SU-DHL-6 (cell line): ENCODE data around the gene NEGR1.

Experiments used
- H2AFZ ChIP-seq: fragments of 200-600 bp; sonication (generic); 2 replicates; pipeline ENCODE4 v1.6.1; 2014; ENCODE audit warnings: low read depth, mild to moderate bottlenecking, moderate library complexity, mixed read lengths, antibody characterized with exemption, low read length; ENCODE audit not compliant: severe bottlenecking
- H3F3A ChIP-seq: fragments of 200-600 bp; shearing (Covaris generic); 2 replicates; pipeline ENCODE4 v1.6.0; 2016; ENCODE audit warnings: antibody characterized with exemption, mild to moderate bottlenecking; ENCODE audit not compliant: insufficient read depth
- H3K27ac ChIP-seq: fragments of 200-600 bp; sonication (generic); 2 replicates; pipeline ENCODE4 v1.5.1; 2016; ENCODE audit warnings: low read depth, mild to moderate bottlenecking, low read length, moderate library complexity, mixed read lengths
- H3K27me3 ChIP-seq: fragments of 200-600 bp; sonication (generic), shearing (Covaris generic); 2 replicates; pipeline ENCODE4 v1.6.0; 2014; ENCODE audit warnings: mild to moderate bottlenecking, low read length
- H3K36me3 ChIP-seq: fragments of 200-600 bp; sonication (generic); 2 replicates; pipeline ENCODE4 v1.6.1; 2014; ENCODE audit warnings: mild to moderate bottlenecking, low read length, mixed read lengths
- H3K4me2 ChIP-seq: fragments of 300-600, 200-600 bp; shearing (Covaris generic), sonication (generic); 2 replicates; pipeline ENCODE4 v1.6.0; 2014; ENCODE audit warnings: low read length, low read depth, mild to moderate bottlenecking; ENCODE audit not compliant: poor library complexity, severe bottlenecking
- H3K4me3 ChIP-seq: fragments of 200-600 bp; sonication (generic); 2 replicates; pipeline ENCODE4 v1.5.1; 2014; ENCODE audit warnings: antibody characterized with exemption, low read length, mild to moderate bottlenecking, mixed read lengths; ENCODE audit not compliant: insufficient read depth, poor library complexity, severe bottlenecking
- H3K79me2 ChIP-seq: fragments of 200-600 bp; sonication (generic); 2 replicates; pipeline ENCODE4 v1.6.1; 2014; ENCODE audit warnings: mild to moderate bottlenecking, low read length, moderate library complexity; ENCODE audit not compliant: insufficient read depth
- H3K9ac ChIP-seq: fragments of 200-600 bp; sonication (generic); 2 replicates; pipeline ENCODE4 v1.7.0; 2014; ENCODE audit warnings: mild to moderate bottlenecking, low read length
- H3K9me2 ChIP-seq: fragments of 200-600 bp; sonication (generic); replicated peaks from 2 replicates; pipeline ENCODE4 v1.6.1; 2014; ENCODE audit warnings: low read length; ENCODE audit not compliant: insufficient read depth
- H3K9me3 ChIP-seq: fragments of 200-600 bp; sonication (generic); 2 replicates; pipeline ENCODE4 v1.6.1; 2014; ENCODE audit warnings: low read length, mixed read lengths; ENCODE audit not compliant: insufficient read depth
- H4K20me1 ChIP-seq: fragments of 200-600 bp; sonication (generic); 2 replicates; pipeline ENCODE4 v1.6.1; 2014; ENCODE audit warnings: low read depth, mild to moderate bottlenecking, antibody characterized with exemption, low read length, moderate library complexity, mixed read lengths
- CTCF ChIP-seq: fragments of 200-600 bp; sonication (generic); IDR thresholded peaks from one replicate; pipeline ENCODE4 v1.5.1; 2017; ENCODE audit warnings: antibody characterized with exemption, mild to moderate bottlenecking, low read length, moderate library complexity; ENCODE audit not compliant: insufficient read depth, poor library complexity, severe bottlenecking
- EZH2phosphoT487 ChIP-seq: fragments of 200-600 bp; sonication (generic), shearing (Covaris generic); conservative IDR thresholded peaks from 2 replicates; pipeline ENCODE4 v1.6.1; 2018; ENCODE audit warnings: mild to moderate bottlenecking, antibody characterized with exemption, low read length, moderate library complexity, mixed read lengths

Gene NEGR1

DNA sequence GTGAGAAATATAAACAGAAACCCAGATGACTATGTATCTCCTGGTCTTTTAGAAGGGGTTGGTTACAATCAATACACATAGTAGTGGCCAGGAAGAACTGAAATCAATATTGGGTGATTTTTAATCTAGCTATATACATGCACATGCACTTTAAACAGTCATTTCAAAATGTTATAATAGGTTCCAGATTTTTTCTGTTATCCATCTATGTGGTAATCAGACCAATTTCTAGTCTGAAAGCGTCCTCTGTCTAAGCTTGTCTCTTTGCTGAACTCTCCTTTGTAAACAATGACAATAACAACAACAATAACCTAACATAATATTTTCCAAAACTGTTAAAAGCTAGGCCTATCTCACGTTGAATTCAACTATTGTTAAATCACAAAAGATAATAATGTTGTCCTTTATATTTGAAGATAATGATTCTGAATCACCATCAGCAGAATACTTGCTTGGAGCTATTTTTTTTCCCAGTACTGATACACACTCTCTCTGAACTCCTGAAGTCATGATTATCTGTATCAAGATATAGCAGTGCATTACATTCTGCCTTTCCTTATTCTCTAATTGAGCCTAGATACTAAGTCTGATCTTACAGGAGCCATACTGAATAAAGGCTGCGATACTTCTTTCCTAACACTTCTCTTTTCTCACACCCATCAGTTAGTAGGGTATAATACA is 704.7 kb downstream of the NEGR1 start:
- no peak overlapping the region for H3K9ac ChIP-seq
- H3F3A ChIP-seq = no peaks in the 10 kb centered on the region
- no peak overlapping the region for H3K4me2 ChIP-seq
- no peaks in the 10 kb centered on the region for H3K9me3 ChIP-seq
- H3K36me3 ChIP-seq = no peaks in the 10 kb centered on the region
- H3K79me2 ChIP-seq = no peaks in the 10 kb centered on the region
- no peaks in the 10 kb centered on the region for H3K27me3 ChIP-seq
- H2AFZ ChIP-seq = no peak overlapping the region
- H3K4me3 ChIP-seq = no peak overlapping the region
- TF ChIP-seq EZH2phosphoT487 (no peak), CTCF (no peak)
- H3K9me2 ChIP-seq = no peaks in the 10 kb centered on the region
- no peak overlapping the region for H3K27ac ChIP-seq
- no peaks in the 10 kb centered on the region for H4K20me1 ChIP-seq

- no peak overlapping the region for H2AFZ ChIP-seq
- H3F3A ChIP-seq = no peaks in the 10 kb centered on the region
- no peak overlapping the region for H3K27ac ChIP-seq
- H3K4me3 ChIP-seq = no peak overlapping the region
- H3K9me2 ChIP-seq = no peaks in the 10 kb centered on the region
- H4K20me1 ChIP-seq = no peaks in the 10 kb centered on the region
- no peak overlapping the region for H3K9ac ChIP-seq
- H3K4me2 ChIP-seq = no peak overlapping the region
- no peaks in the 10 kb centered on the region for H3K27me3 ChIP-seq
- no peaks in the 10 kb centered on the region for H3K79me2 ChIP-seq
- TF ChIP-seq EZH2phosphoT487 = no peak
- no peak for TF ChIP-seq CTCF
- no peaks in the 10 kb centered on the region for H3K36me3 ChIP-seq
- H3K9me3 ChIP-seq = no peaks in the 10 kb centered on the region
These were observed 710.3 kb downstream of the NEGR1 start for GRCh38 chr1:71572038-71572437.

GRCh38 chr1:71566413-71566812 is 715.9 kb downstream of the NEGR1 start:
- TF ChIP-seq EZH2phosphoT487 (no peak), CTCF (no peak)
- Histone ChIP-seq H3K9me3 (no peaks in the 10 kb centered on the region), H3K9me2 (no peaks in the 10 kb centered on the region), H3F3A (no peaks in the 10 kb centered on the region), H3K27me3 (no peaks in the 10 kb centered on the region), H3K27ac (no peak overlapping the region), H3K9ac (no peak overlapping the region), H3K4me2 (no peak overlapping the region), H3K79me2 (no peaks in the 10 kb centered on the region), H3K4me3 (no peak overlapping the region), H2AFZ (no peak overlapping the region), H3K36me3 (no peaks in the 10 kb centered on the region), H4K20me1 (no peaks in the 10 kb centered on the region)
